Thymus (tissue), 11 donors: ENCODE measurements around the gene CYP4V2. TPM values are rescaled to one million over a fixed set of nuclear protein-coding genes. Genes with fewer than 3 reads are reported as not detected.

Source experiments
- DNase-seq, 9 donors: peaks; one replicate each; pipeline ENCODE4 v3.0.0-alpha.2; 2013; ENCODE audit warnings: low spot score in 9 of 9, low read depth in 6 of 9, missing footprints in 1 of 9
- H3K27ac ChIP-seq, 2 donors: one replicate each; pipeline ENCODE4 v1.5.1; 2013; ENCODE audit warnings: control low read depth in 1 of 2, low read depth in 1 of 2, low read length in 1 of 2, mild to moderate bottlenecking in 1 of 2, moderate library complexity in 1 of 2
- H3K27me3 ChIP-seq, 2 donors: one replicate each; pipeline ENCODE4 v1.5.1; 2013; ENCODE audit warnings: low read length in 1 of 2; ENCODE audit not compliant: control insufficient read depth in 2 of 2, insufficient read depth in 1 of 2
- H3K36me3 ChIP-seq, 2 donors: one replicate each; pipeline ENCODE4 v1.5.1; 2013; ENCODE audit warnings: low read length in 1 of 2, mild to moderate bottlenecking in 1 of 2, moderate library complexity in 1 of 2; ENCODE audit not compliant: control insufficient read depth in 2 of 2, insufficient read depth in 2 of 2
- H3K4me1 ChIP-seq, 2 donors: one replicate each; pipeline ENCODE4 v1.5.1; 2013; ENCODE audit warnings: low read length in 2 of 2; ENCODE audit not compliant: control insufficient read depth in 2 of 2, insufficient read depth in 2 of 2
- H3K4me3 ChIP-seq, 2 donors: one replicate each; pipeline ENCODE4 v1.5.1; 2013; ENCODE audit warnings: low read length in 2 of 2, control low read depth in 1 of 2, mild to moderate bottlenecking in 1 of 2
- H3K9me3 ChIP-seq, 2 donors: one replicate each; pipeline ENCODE4 v1.5.1; 2013; ENCODE audit warnings: low read length in 1 of 2, mild to moderate bottlenecking in 1 of 2; ENCODE audit not compliant: control insufficient read depth in 2 of 2, insufficient read depth in 1 of 2
- WGBS: extraction: QIAGEN DNeasy Blood & Tissue Kit; methylation state at CpG from one replicate; pipeline ENCODE4 v1.1.7; 2013; 5-methylcytosine and 5-hydroxymethylcytosine counted together
- polyA plus RNA-seq: library from polyadenylated mRNA; stranded (reverse); fragments of 200-250 nt; gene quantifications from one replicate; pipeline ENCODE4 v1.2.3, GENCODE V29; 2013
- total RNA-seq: library from RNA; stranded (reverse); fragments of 120-200 nt; gene quantifications from one replicate; pipeline ENCODE4 v1.2.4, GENCODE V29; 2013
- donor health status: healthy.

The CYP4V2 gene
- total and polyA plus RNA-seq, 2 donors = 5.9 to 28.2 TPM

- Histone ChIP-seq H3K9me3 (no peaks in the 10 kb centered on the region), H3K27me3 (peaks cover 0 to 2% of the 10 kb centered on the region in 2 donors), H3K36me3 (no peaks in the 10 kb centered on the region), H3K27ac (no peak overlapping the region), H3K4me3 (no peak overlapping the region), H3K4me1 (peaks cover 3% of the 10 kb centered on the region in 2 donors)
- DNase-seq = no peak
- 95% methylated on average over 17 of the region's 17 CpGs for WGBS
Measured at GRCh38 chr4:186158021-186158813, 33.1 kb upstream of the CYP4V2 start.

- Histone ChIP-seq H3K27me3 (peaks cover 0 to 2% of the 10 kb centered on the region in 2 donors), H3K4me3 (no peak overlapping the region), H3K9me3 (no peaks in the 10 kb centered on the region), H3K27ac (no peak overlapping the region), H3K4me1 (peaks cover 3% of the 10 kb centered on the region in 2 donors), H3K36me3 (no peaks in the 10 kb centered on the region)
- DNase-seq = no peak
- 87% methylated on average over 5 of the region's 5 CpGs for WGBS
Measured at GRCh38 chr4:186158966-186159365, 32.4 kb upstream of the CYP4V2 start.

- H3K4me3 ChIP-seq = no peak overlapping the region
- peaks cover 3% of the 10 kb centered on the region in 2 donors for H3K4me1 ChIP-seq
- H3K27ac ChIP-seq = no peak overlapping the region
- peaks cover 0 to 4% of the 10 kb centered on the region in 2 donors for H3K27me3 ChIP-seq
- H3K9me3 ChIP-seq = no peaks in the 10 kb centered on the region
- DNase-seq = no peak
- WGBS = 90% methylated on average over 6 of the region's 6 CpGs
- H3K36me3 ChIP-seq = no peaks in the 10 kb centered on the region
Measured at GRCh38 chr4:186159613-186160012, 31.8 kb upstream of the CYP4V2 start.

DNA sequence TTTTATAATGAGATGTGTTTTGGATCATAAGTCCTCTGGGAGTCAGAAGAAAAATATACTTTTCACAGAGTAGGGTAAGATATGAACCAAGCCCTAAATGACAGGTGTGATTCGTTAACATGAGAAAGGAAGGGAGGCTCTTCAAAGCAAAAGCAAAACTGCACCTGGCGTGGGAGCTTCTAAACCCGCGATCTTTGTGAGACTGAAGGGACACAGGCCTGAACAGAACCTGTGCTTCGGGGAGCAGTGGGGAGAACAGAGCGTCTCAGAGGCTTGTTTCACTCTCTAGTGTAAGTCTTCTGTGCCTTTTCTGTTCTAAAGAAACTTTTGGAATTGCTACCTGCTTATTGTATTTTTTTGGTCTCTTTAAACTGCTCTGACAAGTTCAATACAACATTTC, 30.2 kb upstream of the CYP4V2 start:
- Histone ChIP-seq H3K27me3 (peaks cover 0 to 4% of the 10 kb centered on the region in 2 donors), H3K36me3 (no peaks in the 10 kb centered on the region), H3K4me1 (peaks cover 3% of the 10 kb centered on the region in 2 donors), H3K27ac (peak overlapping the region in 1 of 2 donors; percentile 20), H3K4me3 (no peak overlapping the region), H3K9me3 (no peaks in the 10 kb centered on the region)
- WGBS = 40% methylated on average over 6 of the region's 6 CpGs
- peak in 8 of 9 donors; percentile 2 to 77 (median 36) for DNase-seq

GRCh38 chr4:186166852-186167512, 24.4 kb upstream of the CYP4V2 start:
- Histone ChIP-seq H3K4me3 (no peak overlapping the region), H3K9me3 (no peaks in the 10 kb centered on the region), H3K27me3 (peaks cover 0 to 2% of the 10 kb centered on the region in 2 donors), H3K27ac (no peak overlapping the region), H3K36me3 (no peaks in the 10 kb centered on the region), H3K4me1 (no peaks in the 10 kb centered on the region)
- DNase-seq = no peak
- 89% methylated on average over 15 of the region's 15 CpGs for WGBS

- Histone ChIP-seq H3K4me1 (no peaks in the 10 kb centered on the region), H3K9me3 (no peaks in the 10 kb centered on the region), H3K36me3 (no peaks in the 10 kb centered on the region), H3K4me3 (no peak overlapping the region), H3K27ac (no peak overlapping the region), H3K27me3 (peaks cover 0 to 2% of the 10 kb centered on the region in 2 donors)
- WGBS = 96% methylated on average over 5 of the region's 5 CpGs
- no peak for DNase-seq
Measured at GRCh38 chr4:186167605-186168004, 23.8 kb upstream of the CYP4V2 start.

DNA sequence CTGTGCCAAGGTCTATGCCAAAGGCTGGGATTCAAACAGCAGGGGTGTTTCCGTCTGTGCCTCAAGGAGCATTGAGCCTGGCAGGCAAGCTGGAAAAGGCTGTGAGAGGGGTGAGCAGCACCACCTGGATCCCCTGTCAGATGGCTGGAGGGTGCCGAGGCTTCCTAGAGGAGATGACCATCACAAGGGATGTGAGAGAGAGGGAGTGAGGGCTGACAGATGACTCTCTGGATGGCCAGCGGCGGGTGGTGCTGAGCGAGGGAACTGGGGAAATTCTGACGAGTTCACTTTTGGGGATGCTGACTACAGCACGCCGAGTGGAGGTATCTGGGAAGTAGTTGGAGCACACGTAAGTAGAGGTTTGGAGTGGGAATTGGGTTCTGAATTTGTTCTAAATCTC, 22.6 kb upstream of the CYP4V2 start:
- WGBS = 97% methylated on average over 9 of the region's 9 CpGs
- DNase-seq = no peak
- Histone ChIP-seq H3K4me1 (no peaks in the 10 kb centered on the region), H3K4me3 (no peak overlapping the region), H3K27me3 (peaks cover 0 to 2% of the 10 kb centered on the region in 2 donors), H3K27ac (no peak overlapping the region), H3K9me3 (no peaks in the 10 kb centered on the region), H3K36me3 (no peaks in the 10 kb centered on the region)

DNA sequence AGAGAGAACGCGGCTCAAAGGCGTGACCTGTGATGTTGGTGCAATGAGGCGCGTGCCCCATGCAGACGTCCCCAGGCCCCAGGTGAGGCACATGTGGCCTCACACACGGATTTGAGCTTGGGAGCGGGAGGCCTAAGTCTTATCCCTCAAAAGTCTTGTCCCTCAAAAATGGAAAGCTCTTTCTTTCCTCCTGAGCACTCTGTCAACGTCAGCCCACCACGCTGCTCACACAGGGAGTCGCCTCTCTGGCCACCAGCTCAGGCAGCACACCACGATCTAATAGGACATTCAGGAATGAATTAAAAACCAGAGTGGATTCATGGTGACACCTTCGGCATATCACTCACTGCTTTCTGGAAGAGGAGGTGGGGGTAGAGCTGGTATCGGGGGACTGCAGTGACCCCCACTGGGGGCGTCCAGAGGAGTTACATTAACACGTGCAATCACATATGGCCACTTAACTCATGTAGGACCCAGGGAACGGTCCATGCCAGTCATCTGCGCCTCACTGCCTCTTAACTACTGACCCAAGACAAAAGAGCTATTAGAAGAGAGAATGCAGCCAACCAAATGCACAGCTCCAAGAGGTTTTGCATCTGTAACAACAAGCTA, 21.9 kb upstream of the CYP4V2 start:
- Histone ChIP-seq H3K9me3 (no peaks in the 10 kb centered on the region), H3K4me1 (no peaks in the 10 kb centered on the region), H3K27ac (no peak overlapping the region), H3K27me3 (no peaks in the 10 kb centered on the region), H3K36me3 (no peaks in the 10 kb centered on the region), H3K4me3 (no peak overlapping the region)
- 98% methylated on average over 18 of the region's 18 CpGs for WGBS
- DNase-seq = no peak
